PC-9 (cell line): Measurements from ENCODE around the gene SFT2D2. TPM values are rescaled to one million over a fixed set of nuclear protein-coding genes. Genes with fewer than 3 reads are reported as not detected.
A peak's percentile ranks its signal among the peaks of the same experiment; 100 is the strongest.

Experiments used
- BruUV-seq: library from RNA; stranded (reverse); fragments of 400-500 nt; replicated peaks from 2 replicates; lab custom pipeline; 2021; lab: Mats Ljungman, UMichigan
- CTCF ChIA-PET: fragments of 300-600 bp; sonication (Branson Sonifier 250); formaldehyde crosslinking; loops from one replicate; lab custom pipeline; 2022; ENCODE audit warnings: antibody characterized with exemption; lab: Charles Lee
- POLR2A ChIA-PET: fragments of 300-600 bp; sonication (Branson Sonifier 250); formaldehyde crosslinking; loops from one replicate; lab custom pipeline; 2022; ENCODE audit warnings: antibody characterized with exemption; ENCODE audit not compliant: unreplicated experiment; lab: Charles Lee
- DNase-seq, 2 experiments: peaks; one replicate each; pipeline versions ENCODE4 v3.0.0 to v3.0.0-alpha.2; 2015 to 2022; ENCODE audit warnings: mixed read lengths in 1 of 2
- H2AFZ ChIP-seq: fragments of 200-600 bp; sonication (generic); 2 replicates; pipeline ENCODE4 v1.8.1; 2017; ENCODE audit warnings: antibody characterized with exemption
- H3F3A ChIP-seq: fragments of 200-600 bp; sonication (generic); 2 replicates; pipeline ENCODE4 v1.8.1; 2017; ENCODE audit warnings: antibody characterized with exemption, mild to moderate bottlenecking, low read depth; ENCODE audit not compliant: insufficient read depth
- H3K27ac ChIP-seq: fragments of 200-600 bp; sonication (generic); 2 replicates; pipeline ENCODE4 v1.6.1; 2016; ENCODE audit warnings: mixed run types
- H3K27me3 ChIP-seq: fragments of 200-600 bp; sonication (generic); 2 replicates; pipeline ENCODE4 v1.6.1; 2016; ENCODE audit warnings: low read depth, mixed run types; ENCODE audit not compliant: insufficient read depth
- H3K36me3 ChIP-seq: fragments of 200-600 bp; sonication (generic); 2 replicates; pipeline ENCODE4 v1.6.1; 2016; ENCODE audit warnings: low read depth, mixed run types
- H3K4me1 ChIP-seq: fragments of 200-600 bp; sonication (generic); replicated peaks from 2 replicates; pipeline ENCODE4 v1.6.1; 2016; ENCODE audit warnings: mixed run types; ENCODE audit not compliant: insufficient read depth
- H3K4me2 ChIP-seq: fragments of 200-600 bp; sonication (generic); 2 replicates; pipeline ENCODE4 v1.6.1; 2017; ENCODE audit warnings: mixed run types
- H3K4me3 ChIP-seq: fragments of 200-600 bp; sonication (generic); 2 replicates; pipeline ENCODE4 v1.6.1; 2016; ENCODE audit warnings: mixed run types
- H3K79me2 ChIP-seq: fragments of 200-600 bp; sonication (generic); 2 replicates; pipeline ENCODE4 v1.6.1; 2017; ENCODE audit warnings: low read depth, mixed run types
- H3K9me2 ChIP-seq: fragments of 200-600 bp; sonication (generic); 2 replicates; pipeline ENCODE4 v1.8.1; 2017; ENCODE audit warnings: mild to moderate bottlenecking; ENCODE audit not compliant: insufficient read depth
- H3K9me3 ChIP-seq: fragments of 200-600 bp; sonication (generic); 2 replicates; pipeline ENCODE4 v1.8.1; 2016; ENCODE audit warnings: low read depth; ENCODE audit not compliant: insufficient read depth
- H4K20me1 ChIP-seq: fragments of 200-600 bp; sonication (generic); 2 replicates; pipeline ENCODE4 v1.8.1; 2017; ENCODE audit not compliant: insufficient read depth
- CTCF ChIP-seq: fragments of 200-600 bp; sonication (generic); conservative IDR thresholded peaks from 2 replicates; pipeline ENCODE4 v1.6.1; 2017; ENCODE audit warnings: mixed run types, antibody characterized with exemption, mild to moderate bottlenecking, moderate library complexity
- EZH2 ChIP-seq: fragments of 200-600 bp; sonication (generic); IDR thresholded peaks from 2 replicates; pipeline ENCODE4 v1.8.0; 2017; ENCODE audit warnings: antibody characterized with exemption, low read depth
- intact Hi-C: fragments of 100-400 bp; cut with micrococcal nuclease; formaldehyde crosslinking; loops from one replicate; pipeline ENCODE4 v1.10.0; 2022; ENCODE audit not compliant: unreplicated experiment
- total RNA-seq: library from RNA; stranded (reverse); gene quantifications from 2 replicates; pipeline ENCODE4 v1.2.3, GENCODE V29; 2021

SFT2D2 gene
- total RNA-seq, 1 experiment from 2014 or later: 66.8 TPM

- CTCF ChIA-PET: no interaction called here
- no peaks in the 10 kb centered on the region for H3K9me3 ChIP-seq
- BruUV-seq: no TSS peak
- H3K9me2 ChIP-seq: no peaks in the 10 kb centered on the region
- TF ChIP-seq CTCF (no peak), EZH2 (no peak)
- intact Hi-C loops: no loop called here
- H3K4me1 ChIP-seq: peaks cover 8% of the 10 kb centered on the region
- H3K27me3 ChIP-seq: no peaks in the 10 kb centered on the region
- H3K4me3 ChIP-seq: no peak overlapping the region
- POLR2A ChIA-PET: no interaction called here
- no peaks in the 10 kb centered on the region for H3F3A ChIP-seq
- 0 out of 2 replicates have a peak, but pooled peaks cover 4% of the 10 kb centered on the region for H3K79me2 ChIP-seq
- H3K4me2 ChIP-seq: no peak overlapping the region
- no peaks in the 10 kb centered on the region for H4K20me1 ChIP-seq
- H3K27ac ChIP-seq: no peak overlapping the region
- H3K36me3 ChIP-seq: no peaks in the 10 kb centered on the region
- no peak overlapping the region for H2AFZ ChIP-seq
- DNase-seq: no peak
Observed at GRCh38 chr1:168266644-168267186, 40.9 kb downstream of the SFT2D2 start.

GRCh38 chr1:168271636-168272035 is 45.8 kb downstream of the SFT2D2 start:
- no peak overlapping the region for H3K27ac ChIP-seq
- CTCF ChIA-PET: interaction anchor here (0.6 kb wide), 1 partner anchor 30 kb away, joined by 3 read pairs; no protein-coding TSS in a partner anchor
- no peaks in the 10 kb centered on the region for H3K36me3 ChIP-seq
- no peaks in the 10 kb centered on the region for H3K9me3 ChIP-seq
- no peak overlapping the region for H2AFZ ChIP-seq
- H3K4me1 ChIP-seq: peaks cover 15% of the 10 kb centered on the region
- H3K4me2 ChIP-seq: 0 out of 2 replicates have a peak overlapping the region, but pooled peaks have one; percentile 8
- POLR2A ChIA-PET: no interaction called here
- no peaks in the 10 kb centered on the region for H3K79me2 ChIP-seq
- H4K20me1 ChIP-seq: no peaks in the 10 kb centered on the region
- no peaks in the 10 kb centered on the region for H3F3A ChIP-seq
- intact Hi-C loops: no loop called here
- peak in 1 of 2 experiments; percentile 74 for DNase-seq
- no peak overlapping the region for H3K4me3 ChIP-seq
- no TSS peak for BruUV-seq
- no peaks in the 10 kb centered on the region for H3K27me3 ChIP-seq
- no peak for TF ChIP-seq CTCF
- no peak for TF ChIP-seq EZH2
- no peaks in the 10 kb centered on the region for H3K9me2 ChIP-seq

- Histone ChIP-seq H3K4me3 (no peak overlapping the region), H3K27ac (no peak overlapping the region), H3K4me2 (no peak overlapping the region), H3K79me2 (no peaks in the 10 kb centered on the region), H3K4me1 (peaks cover 15% of the 10 kb centered on the region), H3K27me3 (no peaks in the 10 kb centered on the region), H2AFZ (no peak overlapping the region), H3K36me3 (no peaks in the 10 kb centered on the region), H3K9me3 (0 out of 2 replicates have a peak, but pooled peaks cover 3% of the 10 kb centered on the region), H3F3A (no peaks in the 10 kb centered on the region), H4K20me1 (no peaks in the 10 kb centered on the region), H3K9me2 (no peaks in the 10 kb centered on the region)
- ChIA-PET CTCF (no interaction called here), POLR2A (interaction anchor here (0.6 kb wide), 1 partner anchor 413 kb away, joined by 3 read pairs; no protein-coding TSS in a partner anchor)
- intact Hi-C loops: no loop called here
- no peak for TF ChIP-seq CTCF
- no peak for TF ChIP-seq EZH2
- no peak for DNase-seq
- BruUV-seq: no TSS peak
Observed at GRCh38 chr1:168273575-168273974, 47.8 kb downstream of the SFT2D2 start.
